GM18909 (cell line): ENCODE data around the gene STK32C.
"Not testable (repeated sequence)": the region's sequence is repeated elsewhere in the genome, so short reads cannot be mapped to it uniquely, and the experiment has no call there.

Experiments used
- ATAC-seq: cut with Tn5 transposase; IDR thresholded peaks from one replicate; pipeline ENCODE4 v1.9.1; 2021; ENCODE audit warnings: mild to moderate bottlenecking; ENCODE audit not compliant: unreplicated experiment, poor library complexity

Gene STK32C

DNA sequence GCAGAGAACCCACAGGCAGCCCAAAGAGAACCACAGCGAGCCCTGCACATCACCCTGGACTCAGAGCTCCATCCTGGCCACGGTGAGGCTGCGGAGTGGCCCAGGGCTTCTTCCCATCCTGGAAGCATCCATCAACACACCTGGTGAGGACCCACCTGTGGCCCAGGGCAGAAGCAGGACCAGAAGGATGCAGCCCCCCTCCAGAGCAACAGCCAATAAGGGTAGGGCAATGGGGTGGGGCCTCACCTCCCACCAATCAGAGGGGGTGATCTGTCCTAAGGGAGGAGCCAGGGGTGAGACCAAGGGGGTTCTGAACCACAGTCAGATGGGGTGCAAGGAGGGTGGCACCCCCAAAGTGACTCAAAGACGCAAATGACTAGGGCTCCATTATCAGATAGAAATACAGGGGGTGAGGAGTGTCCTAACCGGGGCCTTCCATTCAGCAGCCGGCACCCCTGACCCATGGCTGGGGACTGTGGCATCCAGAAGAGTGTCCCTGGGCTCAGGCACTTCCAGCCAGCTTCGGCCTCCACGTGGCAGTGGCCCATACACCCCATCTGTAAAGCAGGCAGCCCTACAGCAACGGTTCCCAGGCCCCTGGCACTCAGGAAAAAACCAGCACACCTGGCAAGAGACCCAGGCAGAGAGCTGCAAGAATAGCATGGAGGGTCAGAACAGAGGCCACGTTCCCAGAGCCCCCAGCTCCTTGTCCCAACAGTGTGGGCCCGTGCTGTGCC lies 36.9 kb downstream of the STK32C start:
- no peak for ATAC-seq

- no peak for ATAC-seq
Observed at GRCh38 chr10:132270256-132270655, 37.5 kb downstream of the STK32C start.

DNA sequence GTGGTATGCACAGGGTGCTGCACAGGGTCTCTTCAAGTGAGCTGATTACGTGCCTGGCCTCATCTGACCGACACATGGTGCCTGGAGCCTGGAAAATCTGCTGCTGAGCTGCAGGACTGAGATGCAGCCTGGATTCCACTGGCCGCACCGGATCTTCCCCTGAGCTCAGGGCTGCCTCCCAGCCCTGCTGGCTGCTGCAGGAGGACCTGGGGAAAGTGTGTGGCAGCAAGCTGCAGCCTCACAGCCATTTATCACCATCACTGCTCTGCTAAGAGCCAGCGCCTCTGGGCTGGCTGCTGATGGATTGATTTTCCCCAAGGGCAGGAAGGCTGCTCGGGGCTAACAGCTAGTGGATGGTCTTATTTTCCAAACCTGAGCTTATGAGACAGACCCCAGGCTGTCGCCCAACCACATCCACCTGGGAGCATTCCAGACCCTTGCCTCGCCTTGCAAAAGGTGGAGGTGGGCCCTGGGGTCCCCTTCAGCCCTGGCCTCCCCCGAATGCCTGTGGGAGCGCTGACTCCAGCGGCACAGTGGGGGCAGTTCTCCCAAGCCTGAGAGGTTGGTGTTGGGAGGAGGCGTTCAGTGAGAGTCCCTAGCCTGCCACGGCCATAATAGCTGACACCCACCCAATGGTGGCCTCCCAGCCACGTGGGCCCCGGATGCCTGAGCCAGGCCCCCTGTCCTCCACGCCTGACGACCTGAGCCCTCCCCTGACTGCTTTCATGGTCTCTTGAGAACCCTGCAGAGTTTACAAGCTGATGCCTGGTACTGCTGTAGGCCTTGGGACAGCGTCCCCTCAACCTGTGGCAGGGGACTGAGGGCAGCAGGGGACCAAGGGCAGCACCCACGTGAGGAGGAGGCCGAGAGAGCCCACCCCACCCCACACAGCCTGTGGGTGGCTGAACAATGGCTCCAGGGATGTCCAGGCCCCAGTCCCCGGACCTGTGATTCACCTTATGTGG lies 38.2 kb downstream of the STK32C start:
- ATAC-seq: no peak

DNA sequence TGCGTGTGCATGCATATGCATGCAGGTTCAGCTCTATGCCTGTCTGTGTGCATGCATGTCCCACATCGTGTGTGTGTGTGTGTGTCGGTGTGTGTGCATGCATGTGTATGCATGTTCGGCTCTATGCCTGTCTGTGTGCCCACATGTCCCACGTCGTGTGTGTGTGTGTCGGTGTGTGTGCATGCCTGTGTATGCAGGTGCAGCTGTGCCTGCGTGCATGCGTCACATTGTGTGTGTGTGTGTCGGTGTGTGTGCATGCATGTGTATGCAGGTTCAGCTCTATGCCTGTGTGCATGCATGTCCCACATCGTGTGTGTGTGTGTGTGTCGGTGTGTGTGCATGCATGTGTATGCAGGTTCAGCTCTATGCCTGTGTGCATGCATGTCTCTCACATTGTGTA lies 39.8 kb downstream of the STK32C start:
- not testable (repeated sequence) for ATAC-seq

DNA sequence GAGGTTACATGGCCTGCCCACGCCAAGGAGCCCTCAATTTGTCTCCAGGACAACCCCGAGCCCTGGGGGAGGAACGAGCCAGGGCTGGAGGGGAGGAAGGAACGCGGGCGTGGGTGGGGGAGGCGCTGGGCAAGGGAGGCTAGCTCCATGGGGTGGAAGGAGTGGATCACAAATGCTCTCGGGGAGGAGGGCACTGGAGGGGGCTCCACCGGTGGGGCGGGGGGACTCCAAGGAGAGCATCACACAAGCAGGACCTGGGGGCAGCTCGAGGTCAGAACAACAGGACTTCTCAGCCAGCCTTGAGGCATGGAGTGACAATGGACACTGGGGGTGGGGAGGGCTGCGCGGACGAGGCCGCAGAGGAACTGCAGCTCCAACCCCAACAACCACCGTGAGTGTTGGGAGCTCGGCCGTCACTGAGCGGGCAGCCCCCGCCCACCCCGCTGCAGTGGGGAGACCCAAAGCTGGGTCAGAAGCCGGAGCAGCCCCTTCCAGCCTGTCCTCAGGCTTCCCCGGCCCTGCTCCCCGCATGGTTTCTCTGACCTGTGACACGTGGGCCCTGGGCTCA lies 41.1 kb downstream of the STK32C start:
- ATAC-seq: no peak

- ATAC-seq: no peak
Observed at GRCh38 chr10:132265890-132266496, 41.8 kb downstream of the STK32C start.

- no peak for ATAC-seq
Observed at GRCh38 chr10:132264966-132265889, 42.5 kb downstream of the STK32C start.

GRCh38 chr10:132264306-132264950 lies 43.3 kb downstream of the STK32C start:
- ATAC-seq: no peak

DNA sequence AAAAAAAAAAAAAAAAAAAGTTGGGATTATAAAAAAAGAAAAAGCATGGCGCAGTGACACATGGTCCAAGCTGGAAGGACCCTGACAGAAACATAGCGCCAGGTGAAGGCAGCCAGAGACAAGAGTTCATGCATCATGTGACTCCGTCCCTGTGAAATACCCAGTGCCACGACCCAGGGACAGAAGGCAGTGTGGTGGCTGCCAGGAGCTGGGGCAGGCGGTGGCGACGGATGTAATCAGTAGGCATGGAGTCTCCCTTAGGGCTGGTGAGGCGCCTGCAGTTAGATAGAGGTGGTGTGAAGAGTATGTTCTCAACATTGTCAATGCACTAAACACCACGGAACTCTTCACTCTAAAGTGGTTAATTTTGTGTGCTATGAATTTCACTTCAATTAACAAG lies 43.9 kb downstream of the STK32C start:
- no peak for ATAC-seq

GRCh38 chr10:132259702-132260482 lies 47.9 kb downstream of the STK32C start:
- no peak for ATAC-seq

- no peak for ATAC-seq
Observed at GRCh38 chr10:132258423-132258822, 49.3 kb downstream of the STK32C start.

DNA sequence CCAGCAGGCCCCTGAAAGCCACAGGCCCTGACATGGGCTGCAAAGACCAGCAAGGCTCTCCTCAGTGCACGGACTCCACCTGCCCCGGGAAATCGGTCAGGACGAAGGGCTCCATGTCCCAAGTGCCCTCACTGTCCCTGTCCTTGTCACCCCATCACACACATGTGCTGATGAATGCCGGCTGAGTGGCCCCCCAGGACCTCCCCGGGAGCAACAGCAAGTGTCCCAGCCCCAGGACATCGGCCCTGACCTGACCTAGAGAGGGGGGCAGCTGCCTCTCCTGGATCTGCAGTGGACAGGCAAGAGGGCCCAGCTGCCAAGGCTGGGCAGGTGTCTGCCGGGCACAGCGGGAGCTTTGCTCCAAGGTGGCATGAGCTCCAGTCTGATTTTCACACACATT lies 49.8 kb downstream of the STK32C start:
- no peak for ATAC-seq

DNA sequence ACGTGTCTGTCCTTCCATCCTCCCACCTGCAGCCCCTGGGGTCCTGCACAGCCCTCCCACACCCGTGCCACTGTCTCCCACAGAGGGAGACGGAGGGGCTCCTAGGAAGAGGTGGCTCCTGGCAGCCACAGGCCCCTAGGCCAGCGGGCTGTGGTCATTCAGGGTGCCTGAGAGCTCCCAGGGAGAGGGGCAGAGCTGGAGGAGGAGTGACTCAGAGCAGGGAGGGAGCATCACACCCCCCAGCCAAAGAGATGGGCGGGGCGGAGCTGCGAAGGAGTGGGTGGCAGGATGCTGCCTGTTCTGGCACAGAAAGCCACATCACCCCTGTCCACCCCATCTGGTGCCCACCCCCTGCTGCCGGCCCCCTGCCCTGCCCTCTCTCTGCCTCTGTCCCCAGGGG lies 50.5 kb downstream of the STK32C start:
- no peak for ATAC-seq

- no peak for ATAC-seq
Observed at GRCh38 chr10:132256866-132257265, 50.9 kb downstream of the STK32C start.

DNA sequence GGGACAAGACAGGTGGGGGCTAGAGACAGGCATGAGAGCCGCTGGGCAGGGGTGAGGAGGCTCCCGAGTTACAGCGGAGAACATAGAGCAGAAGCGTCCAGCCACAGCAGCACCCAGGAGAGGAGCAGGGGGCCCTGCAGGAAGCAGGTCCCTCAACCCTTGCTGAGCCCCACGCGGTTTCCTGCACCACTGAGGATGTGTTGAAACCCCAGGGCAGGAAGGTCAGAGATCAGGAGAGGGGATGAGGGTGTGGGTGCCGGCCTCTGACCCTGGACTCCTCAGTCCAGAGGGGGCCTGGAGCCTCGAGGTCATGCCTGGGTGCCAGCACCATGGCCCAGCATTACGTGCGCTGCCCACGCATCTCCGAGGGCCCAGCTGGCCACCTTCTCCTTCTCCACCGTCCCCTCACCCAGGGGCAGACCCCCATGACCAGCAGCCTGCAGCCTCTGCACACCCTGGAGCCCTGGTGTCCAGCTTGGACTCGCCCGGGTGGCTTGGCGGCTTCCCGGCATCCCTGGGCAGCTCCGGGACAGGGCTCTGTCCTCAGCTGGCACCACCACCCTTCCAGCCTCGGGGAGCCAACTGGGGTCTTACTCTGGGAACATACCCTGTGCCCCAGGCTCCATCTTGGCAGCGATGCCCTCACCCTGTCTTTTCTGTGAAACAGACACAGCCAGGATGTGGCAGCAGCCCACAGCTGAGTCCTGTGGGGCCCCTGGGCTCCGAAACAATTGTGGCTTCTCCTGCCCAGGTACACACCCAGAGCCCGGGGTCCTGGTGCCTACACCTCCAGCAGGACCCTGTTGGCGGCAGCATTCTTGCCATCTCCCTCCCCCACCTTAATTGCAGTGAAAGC lies 52.0 kb downstream of the STK32C start:
- ATAC-seq: no peak

DNA sequence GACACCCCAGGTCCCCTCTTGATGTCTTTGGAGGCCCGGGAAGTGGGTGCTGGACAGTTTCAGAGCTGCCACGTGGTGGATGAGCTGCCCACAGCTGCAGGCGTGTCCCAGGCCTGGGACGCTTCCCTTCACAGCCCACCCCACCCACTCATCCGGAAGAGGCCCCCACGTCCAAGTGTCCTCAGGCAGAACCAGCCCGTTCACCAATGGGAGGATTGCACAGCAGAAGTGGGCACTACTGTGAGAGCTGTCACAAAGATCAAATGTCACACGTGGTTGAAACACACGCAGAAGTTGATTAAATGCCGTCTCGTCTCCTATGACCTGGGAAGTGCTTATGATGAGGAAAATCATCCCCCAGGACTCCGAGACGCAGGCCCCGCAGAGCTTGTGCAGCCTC lies 52.9 kb downstream of the STK32C start:
- ATAC-seq: no peak

DNA sequence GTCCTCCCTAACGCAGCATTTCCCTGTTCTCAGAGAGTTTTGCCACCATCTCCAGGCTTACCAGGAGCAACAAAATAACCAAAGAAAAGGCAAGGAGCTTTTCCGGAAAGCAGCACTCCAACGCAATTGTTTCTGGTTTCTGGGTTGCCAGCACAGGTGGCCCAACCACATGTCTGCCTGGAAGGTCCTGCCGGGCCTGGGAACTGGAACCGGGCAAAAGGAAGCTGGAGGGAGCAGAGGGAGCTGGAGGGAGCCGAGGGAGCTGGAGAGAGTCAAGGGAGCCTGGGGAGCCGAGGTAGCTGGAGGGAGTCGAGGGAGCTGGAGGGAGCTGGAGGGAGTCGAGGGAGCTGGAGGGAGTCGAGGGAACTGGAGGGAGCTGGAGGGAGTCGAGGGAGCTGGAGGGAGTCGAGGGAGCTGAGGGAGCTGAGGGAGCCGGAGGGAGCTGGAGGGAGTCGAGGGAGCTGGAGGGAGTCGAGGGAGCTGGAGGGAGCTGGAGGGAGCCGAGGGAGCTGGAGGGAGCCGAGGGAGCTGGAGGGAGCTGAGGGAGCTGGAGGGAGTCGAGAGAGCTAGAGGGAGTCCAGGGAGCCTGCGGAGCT lies 54.6 kb downstream of the STK32C start:
- no peak for ATAC-seq
